Fibroblast of upper back skin (primary cell): ENCODE results near the gene PGPEP1.
"Not testable (repeated sequence)": the region's sequence is repeated elsewhere in the genome, so short reads cannot be mapped to it uniquely, and the experiment has no call there.

Experiments
- DNase-seq: peaks from one replicate; pipeline ENCODE4 v3.0.0-alpha.2; 2013

PGPEP1 gene

DNA sequence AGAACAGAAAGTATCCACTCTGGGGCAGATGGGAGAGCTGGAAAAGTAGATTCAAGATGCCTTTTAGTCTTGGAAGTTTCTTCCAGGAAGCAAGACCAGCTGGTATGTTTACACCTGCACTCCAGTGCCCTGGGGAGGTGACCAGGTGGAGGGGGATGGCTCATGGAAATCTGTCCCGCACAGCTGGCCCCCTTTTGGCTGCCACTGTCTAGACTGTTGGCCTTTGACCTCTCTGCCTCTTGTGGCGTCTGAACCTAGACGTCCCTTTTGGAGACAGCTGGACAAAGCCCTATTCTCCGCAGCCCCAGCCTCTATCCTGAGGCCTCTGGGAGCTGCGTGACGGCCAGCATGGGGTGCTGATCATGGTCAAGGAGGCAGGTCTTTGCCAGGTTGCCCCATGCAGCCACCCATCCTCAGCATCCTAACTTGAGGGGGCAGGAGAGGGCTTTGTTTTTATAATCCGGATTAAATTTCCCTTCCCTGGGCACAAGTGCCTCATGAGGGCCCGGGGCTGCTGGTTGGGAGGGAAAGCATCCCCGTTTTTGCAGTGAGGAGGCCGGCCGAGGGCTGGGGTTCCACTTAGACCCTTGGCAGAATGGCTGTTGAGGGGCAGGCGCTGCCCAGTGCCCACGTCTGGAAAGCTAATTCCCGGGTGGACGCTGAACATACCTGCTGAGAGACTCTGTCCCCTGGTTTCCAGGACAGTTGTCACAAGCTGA is 28.3 kb downstream of the PGPEP1 start:
- no peak for DNase-seq

DNA sequence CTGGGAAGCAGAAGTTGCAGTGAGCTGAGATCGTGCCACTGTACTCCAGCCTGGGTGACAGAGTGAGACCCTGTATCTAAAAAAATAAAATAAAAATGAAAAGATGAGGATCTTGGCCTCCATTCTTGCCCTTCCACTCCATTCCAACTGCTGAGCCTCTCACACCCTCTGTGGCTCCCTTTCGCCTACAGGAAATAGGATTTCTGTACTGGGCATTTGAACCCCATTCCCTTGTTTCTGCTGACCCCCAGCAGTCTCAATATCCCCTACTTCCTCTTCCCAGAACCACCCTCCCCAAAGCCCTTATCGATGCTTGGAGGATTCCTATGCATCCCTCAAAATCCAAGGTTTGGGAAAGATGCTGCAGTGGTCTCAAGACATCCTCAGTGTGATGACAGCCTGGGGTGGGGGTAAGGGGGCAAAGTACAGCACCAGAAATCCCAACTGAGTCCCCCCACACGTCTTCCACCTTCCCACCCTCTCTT is 33.1 kb downstream of the PGPEP1 start:
- DNase-seq, result no peak

DNA sequence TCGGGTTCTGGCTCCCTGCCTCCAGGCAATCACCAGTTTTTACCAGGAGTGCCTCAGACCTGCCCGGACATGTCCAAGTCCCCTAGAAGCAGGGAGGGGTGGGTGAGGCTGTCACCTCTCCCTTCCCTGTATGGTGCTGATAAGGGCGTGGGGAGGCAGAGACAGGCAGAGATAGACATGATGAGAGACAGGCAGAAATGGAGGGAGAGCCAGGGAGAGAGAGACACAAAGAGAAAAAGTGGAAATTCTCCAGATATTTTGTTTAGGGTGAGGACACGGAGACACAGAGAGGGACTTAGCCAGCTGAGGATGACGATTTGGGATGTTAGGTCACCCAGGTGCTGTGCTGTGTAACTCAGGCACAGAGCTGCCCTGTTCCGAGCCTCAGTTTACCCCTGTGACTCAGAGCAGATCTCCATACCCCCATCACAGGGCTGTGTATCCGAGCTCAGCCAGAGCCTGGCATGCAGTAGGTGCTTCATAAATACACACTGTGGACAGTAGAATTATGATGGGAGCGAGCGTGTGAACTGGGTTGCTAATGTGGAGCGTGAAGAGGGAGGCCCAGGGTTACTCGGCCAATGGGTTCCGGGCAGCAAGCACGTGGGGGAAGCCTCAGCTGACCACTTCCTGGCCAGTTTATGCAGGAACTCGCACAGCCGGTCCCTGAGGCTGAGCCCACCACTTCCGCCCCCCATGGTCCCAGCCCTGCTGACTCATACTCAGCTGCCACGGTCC is 33.7 kb downstream of the PGPEP1 start:
- DNase-seq, result peak; percentile 97

DNA sequence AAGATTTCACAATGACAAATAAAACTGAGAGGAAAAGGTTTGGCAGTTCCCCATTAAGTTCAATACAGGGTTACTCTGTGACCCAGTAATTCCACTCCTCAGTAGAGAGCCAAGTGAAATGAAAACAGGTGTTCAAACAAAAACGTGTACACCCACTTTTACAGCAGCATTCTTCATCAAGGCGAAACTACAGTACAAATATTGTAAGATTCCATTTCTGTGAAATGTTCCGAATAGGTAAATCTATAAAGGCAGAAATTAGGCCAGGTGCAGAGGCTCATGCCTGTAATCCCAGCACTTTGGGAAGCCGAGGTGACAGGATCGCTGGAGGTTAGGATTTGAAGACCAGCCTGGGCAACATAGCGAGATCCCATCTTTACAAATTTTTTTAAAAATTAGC is 36.6 kb downstream of the PGPEP1 start:
- DNase-seq, result no peak

DNA sequence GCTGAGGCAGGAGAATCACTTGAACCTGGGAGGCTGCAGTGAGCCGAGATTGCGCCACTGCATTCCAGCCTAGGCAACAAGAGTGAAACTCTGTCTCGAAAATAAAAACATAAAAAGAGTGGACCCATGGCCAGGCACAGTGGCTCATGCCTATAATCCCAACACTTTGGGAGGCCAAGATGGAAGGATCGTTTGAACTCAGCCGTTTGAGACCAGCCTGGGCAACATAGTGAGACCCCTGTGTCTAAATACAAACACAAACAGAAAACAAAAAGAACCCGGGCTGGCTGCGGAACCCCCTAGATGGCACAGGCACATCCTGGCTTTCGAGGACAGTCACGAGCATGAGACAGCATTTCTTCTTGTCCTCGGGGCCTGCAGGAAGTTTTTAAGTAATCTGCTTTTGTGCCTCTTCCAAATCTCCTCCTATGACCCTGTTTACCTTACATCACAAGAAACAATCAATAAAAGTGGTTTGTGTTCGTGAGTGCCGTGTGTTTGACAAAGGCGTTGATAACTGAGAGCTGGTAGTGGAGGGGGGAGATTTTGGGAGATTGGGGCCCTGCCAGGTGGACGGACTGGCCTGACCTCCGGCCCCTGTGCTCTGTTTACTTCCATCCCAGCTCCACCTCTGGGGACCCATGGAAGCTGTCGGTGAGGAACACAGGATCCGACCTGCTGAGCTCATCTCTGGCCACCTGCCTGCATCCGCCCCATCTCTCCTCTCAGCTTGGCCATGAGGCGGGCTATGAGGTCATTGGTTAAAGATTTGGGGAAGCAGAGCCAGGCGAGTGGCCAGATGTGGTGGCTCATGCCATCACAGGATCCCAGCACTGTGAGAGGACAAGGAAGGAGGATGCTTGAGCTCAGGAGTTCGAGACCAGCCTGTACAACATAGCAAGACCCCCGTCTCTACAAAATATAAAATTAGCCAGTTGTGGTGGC is 39.7 kb downstream of the PGPEP1 start:
- peak; percentile 85 for DNase-seq

DNA sequence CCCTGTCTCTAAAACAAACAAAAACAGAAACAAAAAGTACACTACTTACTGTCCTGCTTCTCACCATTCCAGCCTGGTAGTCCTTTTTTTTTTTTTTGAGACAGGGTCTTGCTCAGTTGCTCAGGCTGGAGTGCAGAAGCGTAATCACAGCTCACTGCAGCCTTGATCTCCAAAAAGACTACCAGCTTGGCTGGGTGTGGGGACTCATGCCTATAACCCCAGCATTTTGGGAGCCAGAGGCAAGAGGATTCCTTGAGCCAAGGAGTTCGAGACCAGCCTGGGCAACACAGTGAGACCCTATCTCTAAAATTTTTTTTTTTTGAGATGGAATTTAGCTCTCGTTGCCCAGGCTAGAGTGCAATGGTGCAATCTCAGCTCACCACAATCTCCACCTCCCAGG is 40.4 kb downstream of the PGPEP1 start:
- DNase-seq, result no peak

DNA sequence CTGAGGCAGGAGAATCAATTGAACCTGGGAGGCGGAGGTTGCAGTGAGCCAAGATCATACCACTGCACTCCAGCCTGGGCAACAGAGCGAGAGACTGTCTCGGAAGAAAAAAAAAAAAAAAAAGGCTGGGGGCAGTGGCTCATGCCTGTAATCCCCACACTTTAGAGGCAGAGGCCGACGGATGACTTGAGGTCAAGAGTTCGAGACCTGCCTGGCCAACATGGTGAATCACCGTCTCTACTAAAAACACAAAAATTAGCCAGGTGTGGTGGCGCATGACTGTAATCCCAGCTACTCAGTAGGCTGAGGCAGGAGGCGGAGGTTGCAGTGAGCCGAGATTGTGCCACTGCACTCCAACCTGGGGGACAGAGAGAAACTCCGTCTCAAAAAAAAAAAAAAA is 43.2 kb downstream of the PGPEP1 start:
- not testable (repeated sequence) for DNase-seq

DNA sequence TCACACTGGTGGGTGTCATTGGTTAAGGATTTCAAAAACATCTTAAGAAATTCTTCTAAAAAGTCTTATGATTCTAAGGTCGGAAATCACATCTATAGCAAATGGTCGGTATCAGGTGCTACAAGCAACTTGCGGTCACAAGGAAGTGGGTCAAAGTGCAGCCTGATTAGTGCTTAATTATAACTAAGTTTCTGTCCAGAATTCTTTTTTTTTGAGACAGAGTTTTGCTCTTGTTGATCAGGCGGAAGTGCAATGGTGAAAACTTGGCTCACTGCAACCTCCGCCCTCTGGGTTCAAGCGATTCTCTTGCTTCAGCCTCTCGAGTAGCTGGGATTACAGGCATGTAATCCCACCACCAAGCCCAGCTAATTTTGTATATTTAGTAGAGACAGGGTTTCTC is 44.4 kb downstream of the PGPEP1 start:
- no peak for DNase-seq

DNA sequence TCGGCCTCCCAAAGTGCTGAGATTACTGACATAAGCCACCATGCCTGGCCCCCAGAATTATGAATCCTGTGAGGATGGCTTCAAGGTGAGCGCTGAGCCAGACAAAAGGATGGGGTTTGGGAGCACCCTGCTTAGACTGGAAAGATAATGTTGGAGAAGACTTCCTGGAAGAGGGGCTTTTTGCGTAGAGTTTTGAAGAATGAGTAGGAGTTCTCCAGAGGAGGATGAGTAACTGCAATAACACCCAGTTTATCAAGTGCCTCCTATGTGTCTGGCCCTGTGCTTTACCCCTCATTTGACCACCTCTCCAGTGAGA is 44.9 kb downstream of the PGPEP1 start:
- DNase-seq, result no peak

DNA sequence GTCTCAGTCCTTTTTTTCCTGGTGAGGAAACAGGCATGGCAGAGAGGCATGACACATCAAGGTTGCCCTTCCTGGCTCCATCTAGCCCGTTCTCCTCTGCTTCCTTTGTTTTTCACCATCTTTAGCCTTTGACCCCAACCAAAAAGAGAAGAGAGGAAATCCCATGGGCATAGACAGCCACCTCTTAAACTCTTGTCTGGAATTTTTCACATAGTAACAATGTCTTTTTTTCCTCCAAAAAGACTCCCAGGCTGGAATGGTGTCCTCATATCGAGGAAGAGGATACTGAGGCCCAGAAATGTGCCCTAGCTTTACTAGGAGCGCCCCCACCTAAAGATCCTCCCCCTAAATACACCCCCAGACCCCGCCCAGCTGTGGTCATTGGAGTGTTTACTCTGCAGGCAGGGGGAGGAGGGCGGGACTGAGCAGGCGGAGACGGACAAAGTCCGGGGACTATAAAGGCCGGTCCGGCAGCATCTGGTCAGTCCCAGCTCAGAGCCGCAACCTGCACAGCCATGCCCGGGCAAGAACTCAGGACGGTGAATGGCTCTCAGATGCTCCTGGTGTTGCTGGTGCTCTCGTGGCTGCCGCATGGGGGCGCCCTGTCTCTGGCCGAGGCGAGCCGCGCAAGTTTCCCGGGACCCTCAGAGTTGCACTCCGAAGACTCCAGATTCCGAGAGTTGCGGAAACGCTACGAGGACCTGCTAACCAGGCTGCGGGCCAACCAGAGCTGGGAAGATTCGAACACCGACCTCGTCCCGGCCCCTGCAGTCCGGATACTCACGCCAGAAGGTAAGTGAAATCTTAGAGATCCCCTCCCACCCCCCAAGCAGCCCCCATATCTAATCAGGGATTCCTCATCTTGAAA is 45.5 kb downstream of the PGPEP1 start, which contains the start of gene GDF15:
Gene GDF15, plus strand, starts transcription at position 484 of the 868 bp plus-strand sequence. Its CDS starts 32 bp downstream, at position 516.
- peak; percentile 78 for DNase-seq

DNA sequence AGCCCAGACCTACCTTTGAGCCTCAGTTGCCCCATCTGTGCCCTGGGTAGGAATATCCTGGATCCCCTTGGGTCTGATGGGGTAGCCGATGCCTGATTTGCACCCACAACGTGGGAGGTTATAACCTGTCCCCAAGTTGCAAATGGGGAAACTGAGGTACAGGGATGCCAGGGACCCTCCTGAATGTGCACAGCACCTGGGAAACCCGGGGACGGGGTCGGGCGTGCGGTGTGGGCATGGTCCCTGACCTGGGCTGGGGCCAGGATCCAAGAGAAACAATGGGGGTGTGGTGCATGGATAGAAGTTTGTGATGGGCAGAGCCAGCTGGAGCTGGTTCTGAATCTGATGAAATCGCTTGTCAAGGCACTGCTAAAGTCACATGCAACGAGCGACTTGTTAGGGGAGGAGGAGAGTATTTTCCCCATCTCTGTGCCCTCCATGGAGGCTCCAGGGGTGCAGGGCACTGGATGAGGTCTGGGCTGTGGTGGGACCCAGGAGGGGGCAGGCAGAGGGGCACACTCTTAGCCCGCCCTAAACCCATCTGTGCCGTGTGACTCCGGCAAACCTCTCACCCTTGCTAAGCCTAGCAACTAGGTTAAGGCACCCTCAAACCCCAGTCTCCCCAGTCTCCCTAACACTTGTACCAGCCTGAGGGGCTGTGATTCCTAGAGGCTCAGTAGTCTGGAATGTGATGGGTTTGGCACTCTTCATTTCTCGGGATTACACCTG is 46.3 kb downstream of the PGPEP1 start:
- peak; percentile 74 for DNase-seq

DNA sequence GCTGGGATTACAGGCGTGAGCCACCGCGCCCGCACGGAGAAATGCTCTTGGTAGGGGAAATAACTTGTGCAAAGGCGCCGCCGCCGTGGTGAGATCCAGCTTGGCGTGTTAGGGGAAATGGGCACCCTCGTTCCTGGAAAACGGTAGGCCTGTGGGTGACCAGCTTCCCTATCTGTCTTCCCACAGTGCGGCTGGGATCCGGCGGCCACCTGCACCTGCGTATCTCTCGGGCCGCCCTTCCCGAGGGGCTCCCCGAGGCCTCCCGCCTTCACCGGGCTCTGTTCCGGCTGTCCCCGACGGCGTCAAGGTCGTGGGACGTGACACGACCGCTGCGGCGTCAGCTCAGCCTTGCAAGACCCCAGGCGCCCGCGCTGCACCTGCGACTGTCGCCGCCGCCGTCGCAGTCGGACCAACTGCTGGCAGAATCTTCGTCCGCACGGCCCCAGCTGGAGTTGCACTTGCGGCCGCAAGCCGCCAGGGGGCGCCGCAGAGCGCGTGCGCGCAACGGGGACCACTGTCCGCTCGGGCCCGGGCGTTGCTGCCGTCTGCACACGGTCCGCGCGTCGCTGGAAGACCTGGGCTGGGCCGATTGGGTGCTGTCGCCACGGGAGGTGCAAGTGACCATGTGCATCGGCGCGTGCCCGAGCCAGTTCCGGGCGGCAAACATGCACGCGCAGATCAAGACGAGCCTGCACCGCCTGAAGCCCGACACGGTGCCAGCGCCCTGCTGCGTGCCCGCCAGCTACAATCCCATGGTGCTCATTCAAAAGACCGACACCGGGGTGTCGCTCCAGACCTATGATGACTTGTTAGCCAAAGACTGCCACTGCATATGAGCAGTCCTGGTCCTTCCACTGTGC is 47.9 kb downstream of the PGPEP1 start:
- peak; percentile 44 for DNase-seq

DNA sequence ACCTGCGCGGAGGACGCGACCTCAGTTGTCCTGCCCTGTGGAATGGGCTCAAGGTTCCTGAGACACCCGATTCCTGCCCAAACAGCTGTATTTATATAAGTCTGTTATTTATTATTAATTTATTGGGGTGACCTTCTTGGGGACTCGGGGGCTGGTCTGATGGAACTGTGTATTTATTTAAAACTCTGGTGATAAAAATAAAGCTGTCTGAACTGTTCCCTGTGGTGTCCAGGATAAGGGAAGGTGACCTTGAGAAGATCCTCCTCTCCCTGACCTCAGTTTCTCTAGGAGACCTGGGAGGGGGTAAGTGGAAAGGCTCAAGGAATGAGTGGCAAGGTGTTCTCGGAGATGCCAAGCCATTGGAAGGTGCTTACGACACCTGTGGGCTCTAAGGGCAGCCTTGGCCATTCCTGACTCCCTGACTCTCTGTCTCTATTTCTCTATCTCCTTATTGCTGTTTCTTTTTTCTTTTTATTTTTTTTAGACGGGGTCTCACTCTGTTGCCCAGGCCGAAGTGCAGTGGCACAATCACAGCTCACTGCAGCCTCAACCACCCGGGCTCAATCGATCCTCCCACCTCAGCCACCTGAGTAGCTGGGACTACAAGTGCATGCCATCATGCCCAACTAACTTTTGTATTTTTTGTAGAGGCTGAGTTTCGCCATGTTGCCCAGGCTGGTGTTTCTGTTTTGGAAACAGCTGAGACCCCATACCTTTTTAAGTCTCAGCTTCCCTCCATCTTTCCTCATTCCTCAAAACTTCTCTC is 48.7 kb downstream of the PGPEP1 start:
- no peak for DNase-seq

DNA sequence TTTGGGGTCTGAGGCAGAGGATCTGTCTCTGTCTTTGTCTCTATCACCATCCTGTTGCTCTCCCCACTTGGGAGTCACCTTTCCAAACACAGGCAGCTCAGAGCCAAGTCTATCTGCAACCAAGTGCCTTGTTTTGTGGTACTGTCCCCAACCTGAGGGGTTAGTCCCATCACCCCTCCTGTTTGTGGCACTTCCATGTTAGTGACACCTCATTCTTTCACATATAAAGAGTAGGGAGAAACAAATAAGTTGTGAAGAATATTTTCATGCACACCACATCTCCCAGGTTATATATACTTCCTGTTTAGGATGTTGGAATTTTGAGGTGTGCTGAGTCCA is 49.3 kb downstream of the PGPEP1 start:
- DNase-seq, result no peak

DNA sequence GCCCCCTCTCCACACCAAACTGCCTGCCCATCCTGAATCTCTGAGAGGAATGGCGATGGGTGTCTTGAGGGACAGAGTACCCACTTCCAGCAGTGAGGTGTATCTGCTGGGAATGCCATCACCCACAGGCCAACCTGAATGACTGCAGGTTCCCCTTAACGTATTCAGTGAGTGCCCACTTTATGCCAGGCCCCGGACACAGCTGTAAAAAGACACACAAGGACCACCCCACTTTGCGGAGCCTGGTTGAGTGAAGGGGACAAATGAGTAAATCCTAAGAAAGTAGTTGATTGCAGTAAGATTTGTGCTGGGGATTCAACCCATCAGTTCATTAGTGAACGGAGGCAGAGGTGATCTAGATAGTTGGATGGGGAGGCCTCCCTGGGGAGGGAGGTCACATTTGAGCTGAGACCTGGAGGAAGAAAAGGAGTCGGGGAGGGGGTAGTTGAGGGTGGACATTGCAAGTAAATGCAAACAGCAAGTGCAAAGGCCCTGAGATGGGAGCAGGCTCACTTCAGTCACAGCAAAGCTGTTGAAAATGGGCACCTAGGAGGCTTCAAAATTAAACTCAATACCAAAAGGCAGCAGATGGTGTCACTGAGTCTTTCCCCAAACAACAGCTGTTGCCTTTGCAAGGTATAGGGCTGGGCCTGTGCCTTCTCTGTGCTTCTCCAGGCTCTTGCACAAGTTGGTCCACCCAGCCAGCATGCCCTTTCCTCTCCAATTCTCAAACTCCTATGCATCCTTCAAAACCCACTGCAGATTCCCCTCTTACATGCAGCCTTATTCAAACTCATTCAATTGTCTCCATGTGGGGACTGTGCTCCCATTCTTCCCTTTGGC is 49.9 kb downstream of the PGPEP1 start:
- no peak for DNase-seq

DNA sequence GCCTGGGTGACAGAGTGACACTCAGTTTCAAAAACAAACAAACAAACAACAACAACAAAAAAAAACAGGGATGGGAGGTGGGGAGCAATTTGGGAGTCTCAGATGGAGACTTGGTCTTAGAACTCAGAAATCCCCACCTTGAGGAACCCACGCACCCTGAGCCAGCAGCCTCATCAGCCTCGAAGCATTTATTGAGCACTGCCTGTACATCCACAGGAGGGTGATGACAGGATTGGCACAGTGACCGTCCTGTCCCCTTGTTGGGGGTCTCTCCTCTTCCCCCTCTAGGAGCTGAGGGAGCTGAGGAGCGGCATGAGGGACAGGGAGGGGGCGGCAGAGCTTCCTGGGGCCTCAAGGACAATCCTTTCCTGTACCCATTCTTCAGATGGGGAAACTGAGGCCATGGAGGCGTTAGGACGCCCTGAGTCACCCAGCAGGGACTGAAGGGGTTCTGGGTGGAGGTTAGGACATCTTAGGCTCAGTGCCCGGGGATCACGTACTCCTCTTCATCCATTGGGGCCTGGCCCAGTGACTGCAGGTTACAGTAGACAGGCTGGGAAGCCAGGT is 51.2 kb downstream of the PGPEP1 start:
- no peak for DNase-seq

DNA sequence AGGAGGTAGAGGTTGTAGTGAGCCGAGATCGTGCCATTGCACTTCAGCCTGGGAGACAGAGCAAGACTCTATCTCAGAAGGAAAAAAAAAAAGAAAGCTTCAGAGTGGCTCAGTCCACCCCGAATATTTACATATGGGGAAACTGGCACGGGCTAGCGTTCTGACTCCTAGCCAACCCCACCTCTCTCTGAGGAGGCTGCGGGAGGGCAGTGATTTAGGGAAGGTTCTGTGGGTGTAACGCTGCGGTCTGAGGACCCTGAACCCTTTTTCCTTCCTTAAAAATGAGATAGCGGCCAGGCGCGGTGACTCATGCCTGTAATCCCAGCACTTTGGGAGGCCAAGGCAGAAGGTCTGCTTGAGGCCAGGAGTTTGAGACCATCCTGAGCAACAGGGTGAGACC is 52.0 kb downstream of the PGPEP1 start:
- no peak for DNase-seq

DNA sequence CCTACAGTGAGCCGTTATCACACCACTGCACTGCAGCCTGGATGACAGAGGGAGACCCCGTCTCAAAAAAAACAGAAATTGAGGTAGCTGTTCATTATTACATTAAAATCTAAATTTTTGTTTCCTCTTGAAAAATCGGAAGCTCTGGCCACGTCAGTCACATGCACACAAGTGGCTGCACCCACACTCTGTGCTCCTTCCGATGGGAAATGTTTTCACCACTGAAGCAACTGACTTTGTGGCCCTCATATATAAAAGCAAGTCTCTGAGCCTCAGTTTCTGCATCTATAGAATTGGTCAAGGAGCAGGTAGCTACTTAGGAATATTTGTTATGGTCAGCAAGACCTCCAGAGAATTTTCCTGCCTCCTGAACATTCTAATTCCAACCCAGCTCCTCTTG is 52.5 kb downstream of the PGPEP1 start:
- DNase-seq, result no peak

DNA sequence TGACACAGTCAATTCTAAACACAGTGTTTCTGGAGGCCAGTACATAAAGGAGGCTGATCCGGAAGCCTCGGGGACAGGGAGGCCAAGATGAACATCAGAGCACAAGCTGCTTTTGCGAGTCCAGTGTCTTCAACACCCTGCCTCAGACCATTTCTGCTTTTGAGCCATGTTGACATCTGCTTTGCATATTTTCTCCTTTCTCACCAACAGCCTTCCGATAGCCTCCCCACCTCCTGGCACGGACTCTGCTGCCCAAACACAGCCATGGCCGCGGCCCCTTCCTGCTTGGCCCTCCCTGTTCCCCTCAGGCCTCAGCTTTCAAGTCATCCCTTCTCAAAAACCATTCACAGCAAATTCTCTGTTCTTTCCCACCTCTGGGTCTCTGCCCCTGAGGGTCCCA is 53.4 kb downstream of the PGPEP1 start:
- no peak for DNase-seq
